Measurements from ENCODE around the gene BCAS4. TPM values are rescaled to one million over a fixed set of nuclear protein-coding genes. Genes with fewer than 3 reads are reported as not detected.

BCAS4 gene
- total and polyA plus RNA-seq, 2 donors (not counting 1 experiment from before 2014, with no cell fraction given), result 14.1 to 33.7 TPM

DNA sequence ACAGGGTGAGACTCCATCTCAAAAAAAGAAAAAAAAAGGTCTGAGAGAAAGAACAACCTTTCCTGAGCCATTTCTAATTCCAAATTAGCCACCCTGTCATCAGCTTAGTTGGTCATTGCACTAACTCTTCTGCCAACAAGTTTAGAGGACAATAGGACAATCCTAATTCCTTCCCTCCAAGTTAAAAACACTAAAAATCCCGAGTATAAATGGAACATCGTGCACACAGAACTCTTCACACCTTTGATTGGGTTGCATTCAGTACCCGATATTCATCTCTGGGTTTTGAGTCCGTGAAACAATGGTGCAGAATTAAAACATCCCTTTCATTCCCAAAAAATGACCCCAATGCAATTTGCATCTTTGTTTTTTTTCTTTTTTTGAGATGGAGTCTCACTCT is 40.4 kb upstream of the BCAS4 start:
- TF ChIP-seq, protein P1, sequence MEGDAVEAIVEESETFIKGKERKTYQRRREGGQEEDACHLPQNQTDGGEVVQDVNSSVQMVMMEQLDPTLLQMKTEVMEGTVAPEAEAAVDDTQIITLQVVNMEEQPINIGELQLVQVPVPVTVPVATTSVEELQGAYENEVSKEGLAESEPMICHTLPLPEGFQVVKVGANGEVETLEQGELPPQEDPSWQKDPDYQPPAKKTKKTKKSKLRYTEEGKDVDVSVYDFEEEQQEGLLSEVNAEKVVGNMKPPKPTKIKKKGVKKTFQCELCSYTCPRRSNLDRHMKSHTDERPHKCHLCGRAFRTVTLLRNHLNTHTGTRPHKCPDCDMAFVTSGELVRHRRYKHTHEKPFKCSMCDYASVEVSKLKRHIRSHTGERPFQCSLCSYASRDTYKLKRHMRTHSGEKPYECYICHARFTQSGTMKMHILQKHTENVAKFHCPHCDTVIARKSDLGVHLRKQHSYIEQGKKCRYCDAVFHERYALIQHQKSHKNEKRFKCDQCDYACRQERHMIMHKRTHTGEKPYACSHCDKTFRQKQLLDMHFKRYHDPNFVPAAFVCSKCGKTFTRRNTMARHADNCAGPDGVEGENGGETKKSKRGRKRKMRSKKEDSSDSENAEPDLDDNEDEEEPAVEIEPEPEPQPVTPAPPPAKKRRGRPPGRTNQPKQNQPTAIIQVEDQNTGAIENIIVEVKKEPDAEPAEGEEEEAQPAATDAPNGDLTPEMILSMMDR (conservative IDR thresholded peaks at IDR 0.05 in 1 of 2, IDR thresholded peaks at IDR 0.05 in 1 of 2; ENCODE audit: low read depth in 1 of 2, low read length in 2 of 2), result no peak
- no peak for TF ChIP-seq EZH2 (IDR thresholded peaks at IDR 0.05; ENCODE audit: low read length, missing control alignments)
- Histone ChIP-seq H3K27ac (ENCODE audit: insufficient read depth, low read length) (no peak overlapping the region), H3K4me1 (ENCODE audit: control insufficient read depth, extremely low read depth, insufficient read depth, low read length) (no peaks in the 10 kb centered on the region), H2AFZ (ENCODE audit: low read length) (no peak overlapping the region), H3K27me3 (ENCODE audit: control insufficient read depth, insufficient read depth, low read length) (no peaks in the 10 kb centered on the region), H3K4me3 (replicated peaks in 1 of 4; ENCODE audit: control extremely low read depth in 1 of 4, insufficient read depth in 1 of 4, low read depth in 3 of 4, low read length in 4 of 4) (no peak overlapping the region), H3K4me2 (ENCODE audit: extremely low read depth, insufficient read depth, low read length) (no peak overlapping the region), H4K20me1 (ENCODE audit: control insufficient read depth, extremely low read depth, insufficient read depth, low read length) (no peaks in the 10 kb centered on the region), H3K9me3 (ENCODE audit: control insufficient read depth, insufficient read depth, low read depth, low read length) (no peaks in the 10 kb centered on the region), H3K9ac (ENCODE audit: insufficient read depth, low read length) (no peak overlapping the region), H3K36me3 (ENCODE audit: control insufficient read depth, insufficient read depth, low read length) (no peaks in the 10 kb centered on the region), H3K79me2 (ENCODE audit: control insufficient read depth, insufficient read depth, low read length) (no peaks in the 10 kb centered on the region)
- DNase-seq (ENCODE audit: low read depth in 2 of 2), result no peak

DNA sequence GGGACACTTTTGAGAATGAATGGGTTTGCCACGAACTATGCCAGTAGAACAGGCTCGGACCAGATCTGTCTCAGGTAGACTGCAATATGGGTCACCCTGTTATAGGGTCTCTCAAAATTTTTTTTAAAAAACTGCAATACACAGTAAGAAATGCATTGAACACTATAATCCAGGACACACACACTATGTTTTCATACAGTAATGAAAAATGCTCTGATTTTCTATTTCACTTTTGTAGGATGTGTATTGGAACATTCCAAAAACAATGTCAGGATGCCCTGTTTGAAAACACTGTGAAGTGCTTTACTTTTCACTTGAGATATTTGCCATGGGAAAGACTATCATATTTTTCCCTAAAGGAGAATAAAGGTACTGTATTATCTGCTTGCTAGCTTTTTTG is 38.4 kb upstream of the BCAS4 start:
- Histone ChIP-seq H3K27ac (ENCODE audit: insufficient read depth, low read length) (no peak overlapping the region), H3K4me1 (ENCODE audit: control insufficient read depth, extremely low read depth, insufficient read depth, low read length) (no peaks in the 10 kb centered on the region), H3K36me3 (ENCODE audit: control insufficient read depth, insufficient read depth, low read length) (no peaks in the 10 kb centered on the region), H3K9me3 (ENCODE audit: control insufficient read depth, insufficient read depth, low read depth, low read length) (no peaks in the 10 kb centered on the region), H3K4me2 (ENCODE audit: extremely low read depth, insufficient read depth, low read length) (no peak overlapping the region), H3K27me3 (ENCODE audit: control insufficient read depth, insufficient read depth, low read length) (no peaks in the 10 kb centered on the region), H3K79me2 (ENCODE audit: control insufficient read depth, insufficient read depth, low read length) (no peaks in the 10 kb centered on the region), H2AFZ (ENCODE audit: low read length) (no peak overlapping the region), H4K20me1 (ENCODE audit: control insufficient read depth, extremely low read depth, insufficient read depth, low read length) (no peaks in the 10 kb centered on the region), H3K9ac (ENCODE audit: insufficient read depth, low read length) (no peak overlapping the region), H3K4me3 (replicated peaks in 1 of 4; ENCODE audit: control extremely low read depth in 1 of 4, insufficient read depth in 1 of 4, low read depth in 3 of 4, low read length in 4 of 4) (no peak overlapping the region)
- TF ChIP-seq, protein P1 (conservative IDR thresholded peaks at IDR 0.05 in 1 of 2, IDR thresholded peaks at IDR 0.05 in 1 of 2; ENCODE audit: low read depth in 1 of 2, low read length in 2 of 2), result no peak
- TF ChIP-seq EZH2 (IDR thresholded peaks at IDR 0.05; ENCODE audit: low read length, missing control alignments), result no peak
- no peak for DNase-seq (ENCODE audit: low read depth in 2 of 2)

DNA sequence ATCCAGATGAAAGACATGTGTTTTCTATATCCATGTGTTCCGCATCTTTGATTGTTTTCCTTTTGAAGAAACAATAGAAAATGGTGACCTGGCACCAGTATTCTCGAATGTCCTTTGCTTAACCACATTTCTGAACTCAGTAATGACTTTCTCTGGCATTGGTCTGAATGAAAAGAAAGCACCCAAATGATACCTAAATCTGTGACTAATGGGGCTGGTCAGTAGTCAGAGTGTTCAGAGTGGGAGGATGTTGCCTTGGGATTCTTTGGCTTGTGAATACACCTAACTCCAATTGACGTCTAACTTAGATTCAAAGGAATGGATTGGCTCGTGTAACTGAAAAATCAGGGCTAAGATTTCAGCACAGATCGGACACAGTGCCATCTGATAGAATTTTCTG is 36.4 kb upstream of the BCAS4 start:
- Histone ChIP-seq H3K4me2 (ENCODE audit: extremely low read depth, insufficient read depth, low read length) (no peak overlapping the region), H3K79me2 (ENCODE audit: control insufficient read depth, insufficient read depth, low read length) (no peaks in the 10 kb centered on the region), H3K36me3 (ENCODE audit: control insufficient read depth, insufficient read depth, low read length) (no peaks in the 10 kb centered on the region), H4K20me1 (ENCODE audit: control insufficient read depth, extremely low read depth, insufficient read depth, low read length) (no peaks in the 10 kb centered on the region), H3K9ac (ENCODE audit: insufficient read depth, low read length) (no peak overlapping the region), H3K27me3 (ENCODE audit: control insufficient read depth, insufficient read depth, low read length) (no peaks in the 10 kb centered on the region), H2AFZ (ENCODE audit: low read length) (no peak overlapping the region), H3K27ac (ENCODE audit: insufficient read depth, low read length) (no peak overlapping the region), H3K9me3 (ENCODE audit: control insufficient read depth, insufficient read depth, low read depth, low read length) (no peaks in the 10 kb centered on the region), H3K4me1 (ENCODE audit: control insufficient read depth, extremely low read depth, insufficient read depth, low read length) (peaks cover 5% of the 10 kb centered on the region), H3K4me3 (replicated peaks in 1 of 4; ENCODE audit: control extremely low read depth in 1 of 4, insufficient read depth in 1 of 4, low read depth in 3 of 4, low read length in 4 of 4) (no peak overlapping the region)
- TF ChIP-seq EZH2 (IDR thresholded peaks at IDR 0.05; ENCODE audit: low read length, missing control alignments), result no peak
- TF ChIP-seq, protein P1 (conservative IDR thresholded peaks at IDR 0.05 in 1 of 2, IDR thresholded peaks at IDR 0.05 in 1 of 2; ENCODE audit: low read depth in 1 of 2, low read length in 2 of 2), result no peak
- DNase-seq (ENCODE audit: low read depth in 2 of 2), result peak in 1 of 2 donors; percentile 78

Data from fibroblast of lung (primary cell).